Measurements from ENCODE around the gene BHMT2. TPM values are rescaled to one million over a fixed set of nuclear protein-coding genes. Genes with fewer than 3 reads are reported as not detected.

The BHMT2 gene
- total and polyA plus RNA-seq, 10 of the 15 experiments (the other 5 are each of a cell fraction or from before 2014, with no cell fraction given) = not detected

DNA sequence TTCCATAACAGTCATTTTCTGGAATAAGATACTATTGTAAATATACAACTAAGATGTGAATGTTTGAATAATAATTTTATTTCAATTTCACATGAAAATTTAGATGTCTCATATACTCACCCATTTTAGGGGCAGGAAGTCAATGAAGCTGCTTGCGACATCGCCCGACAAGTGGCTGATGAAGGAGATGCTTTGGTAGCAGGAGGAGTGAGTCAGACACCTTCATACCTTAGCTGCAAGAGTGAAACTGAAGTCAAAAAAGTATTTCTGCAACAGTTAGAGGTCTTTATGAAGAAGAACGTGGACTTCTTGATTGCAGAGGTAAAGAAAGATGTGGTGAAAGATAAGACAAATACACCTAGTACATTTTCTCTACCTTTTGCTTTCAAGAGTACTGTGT is 50.7 kb downstream of the BHMT2 start:
- no TSS peak for BruUV-seq (replicated peaks)
- DNase-seq (ENCODE audit: low read depth, low spot score) = no peak

DNA sequence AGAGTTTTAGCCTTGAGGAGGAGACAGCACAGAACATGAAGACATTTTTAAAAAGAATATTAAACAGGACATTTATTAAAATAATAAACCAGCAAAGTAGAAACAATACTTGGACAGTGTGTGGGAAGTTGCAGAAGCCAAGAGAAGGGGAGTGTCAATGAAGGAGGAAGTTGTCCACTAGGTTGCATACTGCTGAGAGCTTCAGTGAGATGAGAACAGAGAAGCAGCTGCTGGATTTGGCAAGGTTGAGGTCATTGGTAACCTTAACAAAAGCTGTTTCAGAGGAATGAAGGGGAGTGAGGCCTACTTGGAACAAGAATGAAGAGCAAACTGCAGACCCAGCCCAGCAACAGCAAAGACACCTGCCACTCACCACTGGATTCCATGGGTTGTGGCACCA is 53.4 kb downstream of the BHMT2 start:
- POLR2A ChIA-PET = no interaction called here
- no peak overlapping the region for H3K27ac ChIP-seq (ENCODE audit: control insufficient read depth, insufficient read depth)
- no TSS peak for BruUV-seq (replicated peaks)
- in situ Hi-C loops (cut with MboI) = no loop called here
- no peaks in the 10 kb centered on the region for H4K20me1 ChIP-seq (ENCODE audit: control insufficient read depth, insufficient read depth)
- H3K79me2 ChIP-seq (ENCODE audit: control insufficient read depth, insufficient read depth, low read length) = no peaks in the 10 kb centered on the region
- intact Hi-C loops (cut with micrococcal nuclease; ENCODE audit: unreplicated experiment) = no loop called here
- SMC1A ChIA-PET (ENCODE audit: uncharacterized antibody, unreplicated experiment) = interaction anchor here (1.2 kb wide), 1 partner anchor 10 kb away, joined by 3 read pairs; no protein-coding TSS in a partner anchor
- no peaks in the 10 kb centered on the region for H3K4me1 ChIP-seq (ENCODE audit: control insufficient read depth, insufficient read depth, low read length)
- CTCF ChIA-PET = interaction anchor here (1.1 to 14.9 kb wide), 4 partner anchors 9 to 342 kb away, joined by 3 to 658 read pairs (median 8); no protein-coding TSS in a partner anchor
- no peak overlapping the region for H3K9ac ChIP-seq (ENCODE audit: control insufficient read depth, insufficient read depth, low read length)
- H3K27me3 ChIP-seq (replicated peaks in 1 of 2; ENCODE audit: control insufficient read depth in 2 of 2, insufficient read depth in 2 of 2, low read length in 1 of 2) = no peaks in the 10 kb centered on the region
- H3K4me2 ChIP-seq (ENCODE audit: control insufficient read depth, insufficient read depth) = no peak overlapping the region
- H2AFZ ChIP-seq (ENCODE audit: control insufficient read depth, low read depth, low read length) = peak overlapping the region; percentile 3; the same call in 1 of the 2 replicates
- ATAC-seq = no peak
- RAD21 ChIA-PET (ENCODE audit: unreplicated experiment) = interaction anchor here (2.6 kb wide), 1 partner anchor 10 kb away, joined by 7 read pairs; no protein-coding TSS in a partner anchor
- no peak for FAIRE-seq
- H3K36me3 ChIP-seq (ENCODE audit: control insufficient read depth in 2 of 2, insufficient read depth in 2 of 2, low read length in 1 of 2) = no peaks in the 10 kb centered on the region
- no peak for DNase-seq (ENCODE audit: low read depth, low spot score)
- no peak for TF ChIP-seq CBFB (IDR thresholded peaks at IDR 0.05; ENCODE audit: low read depth)
- H3K9me3 ChIP-seq (replicated peaks; ENCODE audit: control insufficient read depth, insufficient read depth, low read length) = no peaks in the 10 kb centered on the region
- no peak overlapping the region for H3K4me3 ChIP-seq

More for the DNA sequence above, 50.7 kb downstream of the BHMT2 start:
- 88% methylated on average over 4 of the region's 4 CpGs for WGBS (ENCODE audit: insufficient coverage, insufficient replicate concordance, low lambda C conversion rate, missing lambda C conversion rate)
- ATAC-seq (no peak), FAIRE-seq (no peak)
- intact Hi-C loops (cut with micrococcal nuclease; ENCODE audit: unreplicated experiment) (no loop called here), in situ Hi-C loops (cut with MboI) (no loop called here)
- H3K79me2 ChIP-seq (ENCODE audit: control insufficient read depth, insufficient read depth, low read length) = no peaks in the 10 kb centered on the region
- H3K27me3 ChIP-seq (replicated peaks in 1 of 2; ENCODE audit: control insufficient read depth in 2 of 2, insufficient read depth in 2 of 2, low read length in 1 of 2) = no peaks in the 10 kb centered on the region
- H3K4me3 ChIP-seq = no peak overlapping the region
- no peak overlapping the region for H2AFZ ChIP-seq (ENCODE audit: control insufficient read depth, low read depth, low read length)
- H3K36me3 ChIP-seq (ENCODE audit: control insufficient read depth in 2 of 2, insufficient read depth in 2 of 2, low read length in 1 of 2) = no peaks in the 10 kb centered on the region
- ChIA-PET POLR2A (interaction anchor here (0.7 kb wide), 1 partner anchor 11 kb away, joined by 4 read pairs; no protein-coding TSS in a partner anchor), CTCF (interaction anchor here (1.5 kb wide), 1 partner anchor 99 kb away, joined by 4 read pairs; no protein-coding TSS in a partner anchor), SMC1A (ENCODE audit: uncharacterized antibody, unreplicated experiment) (no interaction called here), RAD21 (ENCODE audit: unreplicated experiment) (interaction anchor here (1.1 kb wide), 1 partner anchor 12 kb away, joined by 3 read pairs; no protein-coding TSS in a partner anchor)
- H3K27ac ChIP-seq (ENCODE audit: control insufficient read depth, insufficient read depth) = no peak overlapping the region
- TF ChIP-seq TCF7 (IDR thresholded peaks at IDR 0.05; ENCODE audit: borderline replicate concordance) (no peak), MYB (IDR thresholded peaks at IDR 0.05; ENCODE audit: borderline replicate concordance, low read depth, low read length) (no peak), NR2C2 (IDR thresholded peaks at IDR 0.05; ENCODE audit: borderline replicate concordance, control insufficient read depth, insufficient read length, low read depth) (no peak)
- TF ChIP-seq, protein P1, sequence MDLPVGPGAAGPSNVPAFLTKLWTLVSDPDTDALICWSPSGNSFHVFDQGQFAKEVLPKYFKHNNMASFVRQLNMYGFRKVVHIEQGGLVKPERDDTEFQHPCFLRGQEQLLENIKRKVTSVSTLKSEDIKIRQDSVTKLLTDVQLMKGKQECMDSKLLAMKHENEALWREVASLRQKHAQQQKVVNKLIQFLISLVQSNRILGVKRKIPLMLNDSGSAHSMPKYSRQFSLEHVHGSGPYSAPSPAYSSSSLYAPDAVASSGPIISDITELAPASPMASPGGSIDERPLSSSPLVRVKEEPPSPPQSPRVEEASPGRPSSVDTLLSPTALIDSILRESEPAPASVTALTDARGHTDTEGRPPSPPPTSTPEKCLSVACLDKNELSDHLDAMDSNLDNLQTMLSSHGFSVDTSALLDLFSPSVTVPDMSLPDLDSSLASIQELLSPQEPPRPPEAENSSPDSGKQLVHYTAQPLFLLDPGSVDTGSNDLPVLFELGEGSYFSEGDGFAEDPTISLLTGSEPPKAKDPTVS (IDR thresholded peaks at IDR 0.05; ENCODE audit: low read depth, low read length) = no peak
- no peaks in the 10 kb centered on the region for H3K4me1 ChIP-seq (ENCODE audit: control insufficient read depth, insufficient read depth, low read length)
- H3K9ac ChIP-seq (ENCODE audit: control insufficient read depth, insufficient read depth, low read length) = no peak overlapping the region
- H4K20me1 ChIP-seq (ENCODE audit: control insufficient read depth, insufficient read depth) = no peaks in the 10 kb centered on the region
- no peaks in the 10 kb centered on the region for H3K9me3 ChIP-seq (replicated peaks; ENCODE audit: control insufficient read depth, insufficient read depth, low read length)
- H3K4me2 ChIP-seq (ENCODE audit: control insufficient read depth, insufficient read depth) = no peak overlapping the region

All from GM12878 (cell line).